Panc1 (cell line): Measurements from ENCODE around the gene ABCG8.

ENCODE experiments used
- POLR2AphosphoS5 ChIP-seq: IDR thresholded peaks from 2 replicates; pipeline ENCODE4 v1.6.1; 2012; ENCODE audit warnings: mild to moderate bottlenecking, low read depth, low read length, moderate library complexity
- SIN3A ChIP-seq: IDR thresholded peaks from 2 replicates; pipeline ENCODE4 v1.6.1; 2012; ENCODE audit warnings: low read depth, mild to moderate bottlenecking, low read length, moderate library complexity, borderline replicate concordance; ENCODE audit not compliant: insufficient read depth
- TCF7L2 ChIP-seq: IDR thresholded peaks from 2 replicates; pipeline ENCODE4 v1.6.1; 2011; ENCODE audit warnings: mild to moderate bottlenecking, low read depth, low read length, inconsistent platforms
- TF ChIP-seq, protein P1 (sequence below): fragments of 450-650 bp; IDR thresholded peaks from 2 replicates; pipeline ENCODE4 v1.5.1; 2017; ENCODE audit warnings: mild to moderate bottlenecking

DNA sequence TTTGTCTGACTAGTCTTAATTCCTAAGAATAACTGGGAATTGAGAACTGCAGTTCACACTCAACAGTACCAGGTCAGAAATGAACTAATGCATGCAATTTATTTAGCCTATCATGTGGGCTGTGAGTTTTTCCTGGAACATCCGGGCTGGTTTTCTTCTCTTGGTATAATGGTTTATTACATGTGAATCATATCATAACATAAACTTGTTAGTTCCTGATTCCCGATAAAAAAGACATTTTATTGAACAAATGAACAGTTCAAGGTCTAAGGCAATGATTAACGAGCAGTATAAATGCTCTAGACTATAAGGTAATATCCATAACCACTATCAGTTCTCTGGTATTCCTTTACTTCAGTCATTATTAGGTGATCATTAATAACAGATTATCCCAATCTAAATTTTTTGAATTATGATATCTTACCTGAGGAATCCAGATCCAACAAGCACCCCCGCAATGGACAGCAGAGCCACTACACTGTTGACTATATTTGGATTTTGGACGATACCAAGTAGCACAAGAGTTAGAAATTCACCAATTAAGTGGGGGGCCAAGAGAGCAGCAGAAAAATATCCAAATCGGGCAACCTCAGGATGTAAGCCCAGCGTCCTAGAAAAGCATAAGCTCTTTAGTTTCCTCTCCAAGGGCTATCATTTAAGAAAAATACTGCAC is 19.1 kb upstream of the ABCG8 start:
- TF ChIP-seq POLR2AphosphoS5 (no peak), TCF7L2 (no peak), SIN3A (no peak)
- TF ChIP-seq, protein P1, sequence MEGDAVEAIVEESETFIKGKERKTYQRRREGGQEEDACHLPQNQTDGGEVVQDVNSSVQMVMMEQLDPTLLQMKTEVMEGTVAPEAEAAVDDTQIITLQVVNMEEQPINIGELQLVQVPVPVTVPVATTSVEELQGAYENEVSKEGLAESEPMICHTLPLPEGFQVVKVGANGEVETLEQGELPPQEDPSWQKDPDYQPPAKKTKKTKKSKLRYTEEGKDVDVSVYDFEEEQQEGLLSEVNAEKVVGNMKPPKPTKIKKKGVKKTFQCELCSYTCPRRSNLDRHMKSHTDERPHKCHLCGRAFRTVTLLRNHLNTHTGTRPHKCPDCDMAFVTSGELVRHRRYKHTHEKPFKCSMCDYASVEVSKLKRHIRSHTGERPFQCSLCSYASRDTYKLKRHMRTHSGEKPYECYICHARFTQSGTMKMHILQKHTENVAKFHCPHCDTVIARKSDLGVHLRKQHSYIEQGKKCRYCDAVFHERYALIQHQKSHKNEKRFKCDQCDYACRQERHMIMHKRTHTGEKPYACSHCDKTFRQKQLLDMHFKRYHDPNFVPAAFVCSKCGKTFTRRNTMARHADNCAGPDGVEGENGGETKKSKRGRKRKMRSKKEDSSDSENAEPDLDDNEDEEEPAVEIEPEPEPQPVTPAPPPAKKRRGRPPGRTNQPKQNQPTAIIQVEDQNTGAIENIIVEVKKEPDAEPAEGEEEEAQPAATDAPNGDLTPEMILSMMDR: no peak
